Keratinocyte (primary cell): Measurements from ENCODE around the gene ASMT. TPM values are rescaled to one million over a fixed set of nuclear protein-coding genes. Genes with fewer than 3 reads are reported as not detected.
A peak's percentile ranks its signal among the peaks of the same experiment; 100 is the strongest.

Source experiments
- DNase-seq: peaks from one replicate; pipeline ENCODE4 v3.0.0-alpha.2; 2011; ENCODE audit warnings: low read depth, missing footprints, low spot score
- FAIRE-seq: peaks from 2 replicates; lab custom pipeline; 2011; peaks lifted over from hg19 to GRCh38; lab: Jason Lieb, UNC
- H2AFZ ChIP-seq: 2 replicates; pipeline ENCODE4 v1.6.0; 2012; ENCODE audit warnings: low read length, control low read depth, inconsistent platforms; ENCODE audit not compliant: control insufficient read depth
- H3K27ac ChIP-seq: 2 replicates; pipeline ENCODE4 v1.5.1; 2011; ENCODE audit warnings: low read length; ENCODE audit not compliant: control insufficient read depth, insufficient read depth
- H3K27me3 ChIP-seq: 3 replicates; pipeline ENCODE4 v1.6.0; 2011; ENCODE audit warnings: low read length; ENCODE audit not compliant: control insufficient read depth, insufficient read depth; ENCODE audit errors: extremely low read depth
- H3K36me3 ChIP-seq, 2 experiments: 2 replicates in 1 of 2; 3 replicates in 1 of 2; pipeline ENCODE4 v1.5.1; 2011; ENCODE audit warnings: low read length in 2 of 2, mild to moderate bottlenecking in 1 of 2; ENCODE audit not compliant: control insufficient read depth in 2 of 2, insufficient read depth in 2 of 2; ENCODE audit errors: extremely low read depth in 1 of 2
- H3K4me1 ChIP-seq: 3 replicates; pipeline ENCODE4 v1.5.1; 2011; ENCODE audit warnings: low read length; ENCODE audit not compliant: control insufficient read depth, insufficient read depth; ENCODE audit errors: extremely low read depth
- H3K4me2 ChIP-seq: 3 replicates; pipeline ENCODE4 v1.6.0; 2011; ENCODE audit warnings: low read depth, low read length; ENCODE audit not compliant: control insufficient read depth, insufficient read depth; ENCODE audit errors: extremely low read depth
- H3K4me3 ChIP-seq, 3 experiments: fragments of 200-600 bp in 1 of 3; sonication (generic) in 1 of 3; 2 replicates in 2 of 3; 3 replicates in 1 of 3; pipeline ENCODE4 v1.5.1; 2011 to 2016; ENCODE audit warnings: low read length in 3 of 3, mild to moderate bottlenecking in 3 of 3, control low read depth in 2 of 3, inconsistent platforms in 1 of 3, low read depth in 1 of 3, mixed read lengths in 1 of 3, mixed run types in 1 of 3, moderate library complexity in 1 of 3; ENCODE audit not compliant: control insufficient read depth in 2 of 3, insufficient read depth in 2 of 3; ENCODE audit errors: extremely low read depth in 1 of 3
- H3K79me2 ChIP-seq: 2 replicates; pipeline ENCODE4 v1.6.0; 2012; ENCODE audit warnings: low read length; ENCODE audit not compliant: control insufficient read depth, insufficient read depth
- H3K9ac ChIP-seq: 3 replicates; pipeline ENCODE4 v1.6.0; 2011; ENCODE audit warnings: low read length; ENCODE audit not compliant: control insufficient read depth, insufficient read depth; ENCODE audit errors: extremely low read depth
- H3K9me1 ChIP-seq: 3 replicates; pipeline ENCODE4 v1.6.0; 2011; ENCODE audit warnings: low read length; ENCODE audit not compliant: control insufficient read depth, insufficient read depth; ENCODE audit errors: extremely low read depth
- H3K9me3 ChIP-seq: 2 replicates; pipeline ENCODE4 v1.5.1; 2012; ENCODE audit warnings: low read depth, low read length; ENCODE audit not compliant: control insufficient read depth
- H4K20me1 ChIP-seq: 3 replicates; pipeline ENCODE4 v1.6.0; 2011; ENCODE audit warnings: low read length; ENCODE audit not compliant: control insufficient read depth, insufficient read depth; ENCODE audit errors: extremely low read depth
- CTCF ChIP-seq, 3 experiments: IDR thresholded peaks in 1 of 3; conservative IDR thresholded peaks in 1 of 3; optimal IDR thresholded peaks in 1 of 3; 2 replicates in 2 of 3; 3 replicates in 1 of 3; pipeline versions ENCODE3 to v1.5.1; 2011; ENCODE audit warnings: low read length in 3 of 3, mild to moderate bottlenecking in 3 of 3, moderate library complexity in 2 of 3, control low read depth in 1 of 3, inconsistent platforms in 1 of 3; ENCODE audit not compliant: insufficient read depth in 2 of 3; ENCODE audit errors: extremely low read depth in 1 of 3
- EZH2 ChIP-seq: IDR thresholded peaks from one replicate; pipeline ENCODE4 v1.6.1; 2012; ENCODE audit warnings: inconsistent platforms, mild to moderate bottlenecking, low read length, moderate library complexity
- dilution Hi-C: fragments of 300-500 bp; cut with MboI; formaldehyde crosslinking; loops from one replicate; pipeline ENCODE4 v1.7.0; 2020; ENCODE audit warnings: low sequenced_read_pairs; ENCODE audit not compliant: extremely low pct_ligation_motif_present
- polyA plus RNA-seq, 5 experiments: library from polyadenylated mRNA; depleted of rRNA in 3 of 5; stranded (reverse) in 3 of 5; stranded (forward) in 1 of 5; unstranded in 1 of 5; fragments of >200 nt; gene quantifications; 1 replicate in 1 of 5; 2 replicates in 3 of 5; 3 replicates in 1 of 5; pipeline versions ENCODE4 v1.2.1 to v1.2.3, GENCODE V29; 2011 to 2012; ENCODE audit warnings: missing spikeins in 2 of 5, low read depth in 1 of 5, low replicate concordance in 1 of 5

The ASMT gene
- polyA plus RNA-seq, 1 donor (not counting 4 experiments of a cell fraction or from before 2014, with no cell fraction given) = not detected

- H3K27ac ChIP-seq = no peak overlapping the region
- no peaks in the 10 kb centered on the region for H3K27me3 ChIP-seq
- no peaks in the 10 kb centered on the region for H3K9me3 ChIP-seq
- no peaks in the 10 kb centered on the region for H3K36me3 ChIP-seq
- TF ChIP-seq EZH2 (no peak), CTCF (optimal IDR thresholded peaks at IDR 0.05 in 1 of 3, IDR thresholded peaks at IDR 0.05 in 1 of 3, conservative IDR thresholded peaks at IDR 0.05 in 1 of 3; ENCODE audit: extremely low read depth in 1 of 3, insufficient read depth in 2 of 3, low read length in 3 of 3) (no peak)
- H2AFZ ChIP-seq = no peak overlapping the region
- no peak overlapping the region for H3K4me3 ChIP-seq
- no peak overlapping the region for H3K4me2 ChIP-seq
- no peak overlapping the region for H3K9ac ChIP-seq
- FAIRE-seq (no peak), DNase-seq (no peak)
- dilution Hi-C loops = no loop called here
- no peaks in the 10 kb centered on the region for H3K9me1 ChIP-seq
- no peaks in the 10 kb centered on the region for H3K79me2 ChIP-seq
- no peaks in the 10 kb centered on the region for H4K20me1 ChIP-seq
- H3K4me1 ChIP-seq = no peaks in the 10 kb centered on the region
Observed at GRCh38 chrX:1667566-1667965, 52.7 kb downstream of the ASMT start.

GRCh38 chrX:1673337-1673736 is 58.5 kb downstream of the ASMT start:
- no peak for FAIRE-seq
- H3K27ac ChIP-seq = no peak overlapping the region
- no peaks in the 10 kb centered on the region for H4K20me1 ChIP-seq

More at GRCh38 chrX:1673337-1673736, 58.5 kb downstream of the ASMT start:
- Histone ChIP-seq H2AFZ (no peak overlapping the region), H3K27me3 (no peaks in the 10 kb centered on the region), H3K9me1 (no peaks in the 10 kb centered on the region), H3K79me2 (no peaks in the 10 kb centered on the region), H3K4me2 (no peak overlapping the region), H3K9me3 (no peaks in the 10 kb centered on the region), H3K36me3 (no peaks in the 10 kb centered on the region), H3K4me1 (no peaks in the 10 kb centered on the region), H3K4me3 (no peak overlapping the region), H3K9ac (no peak overlapping the region)
- DNase-seq = no peak
- TF ChIP-seq CTCF (optimal IDR thresholded peaks at IDR 0.05 in 1 of 3, IDR thresholded peaks at IDR 0.05 in 1 of 3, conservative IDR thresholded peaks at IDR 0.05 in 1 of 3; ENCODE audit: extremely low read depth in 1 of 3, insufficient read depth in 2 of 3, low read length in 3 of 3) (peak; percentile 48 to 57 (median 48)), EZH2 (no peak)
- dilution Hi-C loops = no loop called here
